H1 (cell line): ENCODE results near the gene FOXM1. TPM values are rescaled to one million over a fixed set of nuclear protein-coding genes. Genes with fewer than 3 reads are reported as not detected.

ENCODE experiments used
- CTCF ChIA-PET: fragments of 300-600 bp; sonication (Branson Sonifier 250); formaldehyde crosslinking; loops from one replicate; lab custom pipeline; 2021; ENCODE audit not compliant: partially characterized antibody; lab: Charles Lee
- POLR2A ChIA-PET: fragments of 300-600 bp; sonication (Branson Sonifier 250); formaldehyde crosslinking; loops from one replicate; lab custom pipeline; 2021; ENCODE audit warnings: inconsistent platforms; ENCODE audit not compliant: partially characterized antibody; lab: Charles Lee
- DNase-seq, 2 experiments: peaks; one replicate each; pipeline versions ENCODE4 v3.0.0 to v3.0.0-alpha.2; 2010 to 2022; ENCODE audit warnings: low spot score in 2 of 2, low read depth in 1 of 2, mixed read lengths in 1 of 2
- FAIRE-seq: peaks from 2 replicates; lab custom pipeline; 2011; peaks lifted over from hg19 to GRCh38; lab: Jason Lieb, UNC
- H2AFZ ChIP-seq: 2 replicates; pipeline ENCODE4 v1.8.1; 2012; ENCODE audit warnings: low read length, inconsistent platforms
- H2AK5ac ChIP-seq: 2 replicates; pipeline ENCODE4 v1.6.1; 2013; ENCODE audit warnings: low read depth, low read length
- H2BK120ac ChIP-seq: replicated peaks from 2 replicates; pipeline ENCODE3; 2013; ENCODE audit warnings: low read depth, low read length, inconsistent platforms
- H2BK12ac ChIP-seq: 2 replicates; pipeline ENCODE4 v1.6.1; 2013; ENCODE audit warnings: low read depth, low read length
- H2BK15ac ChIP-seq: 2 replicates; pipeline ENCODE4 v1.6.1; 2013; ENCODE audit warnings: low read length
- H2BK20ac ChIP-seq: 2 replicates; pipeline ENCODE4 v1.6.1; 2013; ENCODE audit warnings: low read length
- H2BK5ac ChIP-seq: 2 replicates; pipeline ENCODE4 v1.6.1; 2013; ENCODE audit warnings: low read depth, low read length
- H3K14ac ChIP-seq: 2 replicates; pipeline ENCODE4 v1.6.1; 2013; ENCODE audit warnings: inconsistent platforms; ENCODE audit not compliant: insufficient read length
- H3K18ac ChIP-seq: 2 replicates; pipeline ENCODE4 v1.6.1; 2013; ENCODE audit warnings: low read length; ENCODE audit errors: extremely low read depth
- H3K23ac ChIP-seq: 2 replicates; pipeline ENCODE4 v1.6.1; 2013; ENCODE audit warnings: inconsistent platforms; ENCODE audit not compliant: insufficient read length
- H3K23me2 ChIP-seq: 2 replicates; pipeline ENCODE4 v1.6.1; 2013; ENCODE audit warnings: low read depth, low read length
- H3K27ac ChIP-seq: 2 replicates; pipeline ENCODE4 v1.6.1; 2011; ENCODE audit warnings: low read depth, low read length, inconsistent platforms
- H3K27me3 ChIP-seq, 4 experiments: replicated peaks in 1 of 4; 1 replicate in 1 of 4; 2 replicates in 3 of 4; pipeline versions ENCODE4 v1.6.1 to v1.8.1; 2011 to 2013; ENCODE audit warnings: low read length in 3 of 4, mild to moderate bottlenecking in 3 of 4, inconsistent platforms in 2 of 4, mixed read lengths in 2 of 4, moderate library complexity in 1 of 4; ENCODE audit not compliant: control insufficient read depth in 3 of 4, insufficient read depth in 3 of 4; ENCODE audit errors: extremely low read depth in 1 of 4
- H3K36me3 ChIP-seq, 4 experiments: 2 replicates each; pipeline versions ENCODE4 v1.6.1 to v1.8.1; 2011 to 2013; ENCODE audit warnings: mild to moderate bottlenecking in 4 of 4, low read length in 3 of 4, moderate library complexity in 2 of 4, control low read depth in 1 of 4, inconsistent platforms in 1 of 4; ENCODE audit not compliant: insufficient read depth in 4 of 4, control insufficient read depth in 2 of 4
- H3K4ac ChIP-seq: replicated peaks from 2 replicates; pipeline ENCODE3; 2013; ENCODE audit warnings: low read length, low read depth, mixed read lengths, inconsistent platforms; ENCODE audit not compliant: insufficient read length
- H3K4me1 ChIP-seq, 4 experiments: replicated peaks in 1 of 4; 1 replicate in 1 of 4; 2 replicates in 3 of 4; pipeline versions ENCODE4 v1.6.1 to v1.8.1; 2011 to 2013; ENCODE audit warnings: low read length in 3 of 4, inconsistent platforms in 2 of 4, mixed read lengths in 1 of 4; ENCODE audit not compliant: insufficient read depth in 4 of 4, control insufficient read depth in 3 of 4
- H3K4me2 ChIP-seq, 2 experiments: 2 replicates each; pipeline versions ENCODE4 v1.6.1 to v1.8.1; 2011 to 2013; ENCODE audit warnings: low read depth in 2 of 2, low read length in 2 of 2, control low read depth in 1 of 2, inconsistent platforms in 1 of 2, mild to moderate bottlenecking in 1 of 2; ENCODE audit not compliant: insufficient read depth in 1 of 2
- H3K4me3 ChIP-seq, 4 experiments: fragments of 200-600, 300-600 bp in 1 of 4; sonication (generic), shearing (Covaris generic), sonication (Bioruptor Twin) in 1 of 4; 2 replicates each; pipeline versions ENCODE4 v1.5.1 to v1.8.1; 2011 to 2016; ENCODE audit warnings: low read length in 4 of 4, low read depth in 3 of 4, control low read depth in 2 of 4, inconsistent platforms in 2 of 4, mild to moderate bottlenecking in 2 of 4, mixed read lengths in 1 of 4, moderate library complexity in 1 of 4; ENCODE audit not compliant: insufficient read depth in 2 of 4; ENCODE audit errors: extremely low read depth in 1 of 4
- H3K56ac ChIP-seq: replicated peaks from 2 replicates; pipeline ENCODE3; 2013; ENCODE audit warnings: low read depth, mild to moderate bottlenecking, mixed read lengths, low read length, inconsistent platforms; ENCODE audit not compliant: insufficient read length
- H3K79me1 ChIP-seq: 2 replicates; pipeline ENCODE4 v1.6.1; 2013; ENCODE audit warnings: low read depth, low read length, control low read depth
- H3K79me2 ChIP-seq, 2 experiments: 2 replicates each; pipeline versions ENCODE4 v1.6.1 to v1.8.1; 2012 to 2013; ENCODE audit warnings: low read length in 2 of 2, mild to moderate bottlenecking in 2 of 2, inconsistent platforms in 1 of 2; ENCODE audit not compliant: insufficient read depth in 2 of 2, control insufficient read depth in 1 of 2
- H3K9ac ChIP-seq, 4 experiments: replicated peaks in 1 of 4; 1 replicate in 1 of 4; 2 replicates in 3 of 4; pipeline versions ENCODE4 v1.6.1 to v1.8.1; 2011 to 2013; ENCODE audit warnings: low read depth in 3 of 4, low read length in 3 of 4, control low read depth in 2 of 4, mild to moderate bottlenecking in 2 of 4, moderate library complexity in 2 of 4, inconsistent platforms in 1 of 4; ENCODE audit errors: extremely low read depth in 1 of 4
- H3K9me3 ChIP-seq, 2 experiments: 2 replicates each; pipeline versions ENCODE4 v1.6.1 to v1.8.1; 2012 to 2013; ENCODE audit warnings: mild to moderate bottlenecking in 2 of 2, moderate library complexity in 2 of 2, control low read depth in 1 of 2, inconsistent platforms in 1 of 2, low read depth in 1 of 2, low read length in 1 of 2, mixed read lengths in 1 of 2; ENCODE audit not compliant: insufficient read depth in 2 of 2
- H4K20me1 ChIP-seq, 2 experiments: replicated peaks in 1 of 2; 2 replicates each; pipeline versions ENCODE3 to v1.8.1; 2011 to 2013; ENCODE audit warnings: inconsistent platforms in 2 of 2, low read length in 2 of 2, mild to moderate bottlenecking in 1 of 2; ENCODE audit not compliant: insufficient read depth in 2 of 2, control insufficient read depth in 1 of 2
- H4K5ac ChIP-seq: 2 replicates; pipeline ENCODE4 v1.6.1; 2013; ENCODE audit warnings: low read length, low read depth, mixed read lengths, inconsistent platforms; ENCODE audit not compliant: insufficient read length
- H4K8ac ChIP-seq: 2 replicates; pipeline ENCODE4 v1.8.0; 2013; ENCODE audit warnings: mild to moderate bottlenecking, moderate library complexity, low read length, inconsistent platforms; ENCODE audit not compliant: insufficient read depth; ENCODE audit errors: extremely low read depth
- H4K91ac ChIP-seq: replicated peaks from 2 replicates; pipeline ENCODE3; 2013; ENCODE audit warnings: low read length, mixed read lengths, inconsistent platforms; ENCODE audit not compliant: insufficient read length
- EP300 ChIP-seq, 2 experiments: IDR thresholded peaks; 1 replicate in 1 of 2; 2 replicates in 1 of 2; pipeline ENCODE4 v1.6.1; 2011 to 2012; ENCODE audit warnings: low read depth in 2 of 2, low read length in 2 of 2, mild to moderate bottlenecking in 2 of 2, borderline replicate concordance in 1 of 2, inconsistent platforms in 1 of 2, moderate library complexity in 1 of 2
- HDAC2 ChIP-seq, 2 experiments: fragments of 300-600 bp in 1 of 2; sonication (generic) in 1 of 2; IDR thresholded peaks; 2 replicates each; pipeline ENCODE4 v1.6.1; 2011 to 2012; ENCODE audit warnings: low read depth in 2 of 2, low read length in 2 of 2, mild to moderate bottlenecking in 2 of 2, moderate library complexity in 2 of 2, borderline replicate concordance in 1 of 2, inconsistent platforms in 1 of 2
- JUN ChIP-seq: IDR thresholded peaks from 2 replicates; pipeline ENCODE4 v1.6.1; 2011; ENCODE audit warnings: low read depth, mild to moderate bottlenecking, improper control_type of control experiment, low read length
- MAFK ChIP-seq: IDR thresholded peaks from 2 replicates; pipeline ENCODE4 v1.6.1; 2012; ENCODE audit warnings: low read depth, mild to moderate bottlenecking, improper control_type of control experiment, low read length
- PHF8 ChIP-seq: fragments of 200-600 bp; sonication (generic); conservative IDR thresholded peaks from 2 replicates; pipeline ENCODE4 v1.7.1; 2012; ENCODE audit warnings: low read depth, mild to moderate bottlenecking, inconsistent platforms, low read length, moderate library complexity
- POLR2AphosphoS5 ChIP-seq: IDR thresholded peaks from 2 replicates; pipeline ENCODE4 v1.6.1; 2011; ENCODE audit warnings: low read depth, low read length
- RAD21 ChIP-seq, 2 experiments: IDR thresholded peaks in 1 of 2; conservative IDR thresholded peaks in 1 of 2; 2 replicates each; pipeline ENCODE4 v1.6.1; 2011; ENCODE audit warnings: low read depth in 2 of 2, low read length in 2 of 2, improper control_type of control experiment in 1 of 2, inconsistent platforms in 1 of 2, mild to moderate bottlenecking in 1 of 2, moderate library complexity in 1 of 2
- RFX5 ChIP-seq: IDR thresholded peaks from 2 replicates; pipeline ENCODE4 v1.6.1; 2011; ENCODE audit warnings: low read depth, low read length, improper control_type of control experiment, borderline replicate concordance
- TEAD4 ChIP-seq: IDR thresholded peaks from 2 replicates; pipeline ENCODE4 v1.6.1; 2012; ENCODE audit warnings: low read depth, low read length, inconsistent platforms, mixed read lengths
- WGBS, 2 experiments: shearing (Covaris generic) in 1 of 2; methylation state at CpG; one replicate each; pipeline versions ENCODE4 v1.1.6 to v1.1.7; 2013 to 2015; ENCODE audit warnings: low lambda C conversion rate in 2 of 2, mixed read lengths in 2 of 2, inconsistent platforms in 1 of 2, low coverage in 1 of 2, missing lambda C conversion rate in 1 of 2; ENCODE audit not compliant: insufficient replicate concordance in 2 of 2, insufficient coverage in 1 of 2, insufficient read length in 1 of 2; ENCODE audit errors: extremely low coverage in 1 of 2, missing lambda C conversion rate in 1 of 2; 5-methylcytosine and 5-hydroxymethylcytosine counted together
- polyA plus RNA-seq, 7 experiments: library from polyadenylated mRNA; depleted of rRNA in 3 of 7; stranded (reverse) in 5 of 7; unstranded in 2 of 7; fragments of >200 nt in 5 of 7; fragments of 200-250 nt in 2 of 7; gene quantifications; 1 replicate in 5 of 7; 2 replicates in 1 of 7; 4 replicates in 1 of 7; pipeline versions ENCODE4 v1.2.1 to v1.2.3, GENCODE V29; 2011 to 2013; ENCODE audit warnings: missing spikeins in 2 of 7, mixed read lengths in 2 of 7
- total RNA-seq: library from RNA; stranded (reverse); fragmentation: NEBNext Ultra II Directional; extraction: Animal tissue kit (Norgen Biotek cat#: 25700); gene quantifications from 2 replicates; pipeline ENCODE4 v1.2.1, GENCODE V29; 2021

Gene FOXM1
- total and polyA plus RNA-seq, 2 of the 8 experiments (the other 6 are each of a cell fraction or from before 2014, with no cell fraction given) = 58.1 to 121 TPM

DNA sequence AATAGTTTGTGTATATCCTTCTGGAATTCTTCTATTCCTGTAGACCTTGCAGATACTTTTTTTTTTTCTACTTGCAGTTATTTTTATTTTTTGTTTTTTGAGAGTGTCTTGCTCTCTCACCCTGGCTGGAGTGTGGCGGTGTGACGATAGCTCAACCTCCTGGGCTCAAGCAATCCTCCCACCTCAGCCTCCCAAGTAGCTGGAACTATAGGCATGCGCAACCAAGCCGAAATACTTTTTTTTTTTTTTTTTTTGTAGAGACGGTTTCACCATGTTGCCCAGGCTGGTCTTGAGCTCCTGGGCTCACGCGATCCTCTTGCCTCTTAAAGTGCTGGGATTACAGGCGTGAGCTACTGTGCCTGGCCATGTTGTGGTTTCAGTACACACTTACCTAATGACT lies 23.7 kb upstream of the FOXM1 start:
- no peaks in the 10 kb centered on the region for H3K9me3 ChIP-seq
- no peak overlapping the region for H2AK5ac ChIP-seq
- no peak overlapping the region for H2AFZ ChIP-seq
- no peak overlapping the region for H2BK5ac ChIP-seq
- H3K4me3 ChIP-seq = no peak overlapping the region
- H3K27me3 ChIP-seq = no peaks in the 10 kb centered on the region
- CTCF ChIA-PET = interaction anchor here (0.9 to 2.5 kb wide), 4 partner anchors 10 to 85 kb away, joined by 3 to 8 read pairs (median 3); no protein-coding TSS in a partner anchor
- FAIRE-seq (no peak), DNase-seq (no peak)
- H2BK15ac ChIP-seq = no peak overlapping the region
- no peaks in the 10 kb centered on the region for H3K4me1 ChIP-seq
- no peaks in the 10 kb centered on the region for H3K23me2 ChIP-seq
- H3K79me1 ChIP-seq = no peaks in the 10 kb centered on the region
- TF ChIP-seq JUN = no peak
- TF ChIP-seq POLR2AphosphoS5 = no peak
- no peak for TF ChIP-seq MAFK
- TF ChIP-seq EP300 (IDR thresholded peaks at IDR 0.05; ENCODE audit: borderline replicate concordance in 1 of 2, low read depth in 2 of 2, low read length in 2 of 2) = no peak
- TF ChIP-seq TEAD4 = no peak
- no peak for TF ChIP-seq RAD21 (IDR thresholded peaks at IDR 0.05 in 1 of 2, conservative IDR thresholded peaks at IDR 0.05 in 1 of 2; ENCODE audit: low read depth in 2 of 2, low read length in 2 of 2)
- no peak for TF ChIP-seq HDAC2 (IDR thresholded peaks at IDR 0.05; ENCODE audit: borderline replicate concordance in 1 of 2, low read depth in 2 of 2, low read length in 2 of 2)
- TF ChIP-seq RFX5 = no peak
- no peak for TF ChIP-seq PHF8
- no peak overlapping the region for H2BK120ac ChIP-seq
- H3K79me2 ChIP-seq = peaks cover 3 to 15% of the 10 kb centered on the region in 2 experiments; a peak in 3 of 4 replicates
- no peak overlapping the region for H3K18ac ChIP-seq
- POLR2A ChIA-PET = interaction anchor here (1.2 to 2.7 kb wide), 5 partner anchors 9 to 62 kb away, joined by 3 to 8 read pairs (median 5); partner anchors contain the start of gene TULP3
- H3K23ac ChIP-seq = no peak overlapping the region
- H3K36me3 ChIP-seq = no peaks in the 10 kb centered on the region
- 82% methylated on average over 8 of the region's 8 CpGs; no CpG with 5 or more reads in 1 of the 2 experiments for WGBS, 2 experiments
- no peak overlapping the region for H3K27ac ChIP-seq
- H4K5ac ChIP-seq = no peak overlapping the region
- H4K20me1 ChIP-seq = no peaks in the 10 kb centered on the region
- no peak overlapping the region for H3K4ac ChIP-seq
- H3K9ac ChIP-seq = no peak overlapping the region
- H4K8ac ChIP-seq = no peak overlapping the region
- no peak overlapping the region for H3K56ac ChIP-seq
- H4K91ac ChIP-seq = no peak overlapping the region
- H3K14ac ChIP-seq = no peak overlapping the region
- H2BK20ac ChIP-seq = no peak overlapping the region
- H2BK12ac ChIP-seq = no peak overlapping the region
- H3K4me2 ChIP-seq = no peak overlapping the region
